ENCODE data around the gene MYOG. TPM values are rescaled to one million over a fixed set of nuclear protein-coding genes. Genes with fewer than 3 reads are reported as not detected.

The MYOG gene
- total and polyA plus RNA-seq, 11 donors = not detected

DNA sequence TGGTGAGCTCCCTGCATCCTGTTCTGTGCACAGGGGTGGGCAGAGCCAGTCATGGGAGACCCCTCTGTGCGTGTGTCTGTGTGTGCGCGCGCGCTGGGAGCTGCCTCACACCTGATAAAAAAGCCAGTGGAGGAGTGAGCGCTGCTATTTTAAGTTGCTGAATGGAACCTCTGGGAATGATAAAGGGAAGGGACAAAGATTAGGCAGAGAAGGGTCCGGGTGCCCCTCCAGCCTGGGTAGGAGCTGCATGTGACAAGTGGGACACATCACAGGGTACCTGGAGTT is 42.6 kb upstream of the MYOG start:
- intact Hi-C loops (cut with DNase I) = loop anchor here in 9 of 10 donors (5.0 kb wide), 2 partner anchors 86 to 91 kb away; no protein-coding TSS in a partner anchor
- Histone ChIP-seq H3K36me3 (no peaks in the 10 kb centered on the region), H3K27ac (peak overlapping the region; percentile 16 to 90 (median 83)), H3K4me1 (peaks cover 0 to 65% (median 40%) of the 10 kb centered on the region in 12 donors), H3K27me3 (peaks cover 0 to 50% (median 0%) of the 10 kb centered on the region in 9 donors), H3K4me3 (peak overlapping the region; percentile 22 to 54 (median 44)), H3K9me3 (no peaks in the 10 kb centered on the region)
- no peak for TF ChIP-seq POLR2A (IDR thresholded peaks at IDR 0.05)
- TF ChIP-seq, protein P1, sequence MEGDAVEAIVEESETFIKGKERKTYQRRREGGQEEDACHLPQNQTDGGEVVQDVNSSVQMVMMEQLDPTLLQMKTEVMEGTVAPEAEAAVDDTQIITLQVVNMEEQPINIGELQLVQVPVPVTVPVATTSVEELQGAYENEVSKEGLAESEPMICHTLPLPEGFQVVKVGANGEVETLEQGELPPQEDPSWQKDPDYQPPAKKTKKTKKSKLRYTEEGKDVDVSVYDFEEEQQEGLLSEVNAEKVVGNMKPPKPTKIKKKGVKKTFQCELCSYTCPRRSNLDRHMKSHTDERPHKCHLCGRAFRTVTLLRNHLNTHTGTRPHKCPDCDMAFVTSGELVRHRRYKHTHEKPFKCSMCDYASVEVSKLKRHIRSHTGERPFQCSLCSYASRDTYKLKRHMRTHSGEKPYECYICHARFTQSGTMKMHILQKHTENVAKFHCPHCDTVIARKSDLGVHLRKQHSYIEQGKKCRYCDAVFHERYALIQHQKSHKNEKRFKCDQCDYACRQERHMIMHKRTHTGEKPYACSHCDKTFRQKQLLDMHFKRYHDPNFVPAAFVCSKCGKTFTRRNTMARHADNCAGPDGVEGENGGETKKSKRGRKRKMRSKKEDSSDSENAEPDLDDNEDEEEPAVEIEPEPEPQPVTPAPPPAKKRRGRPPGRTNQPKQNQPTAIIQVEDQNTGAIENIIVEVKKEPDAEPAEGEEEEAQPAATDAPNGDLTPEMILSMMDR (IDR thresholded peaks at IDR 0.05) = peak in 1 of 12 donors; percentile 2
- 11 to 17% (median 15%) methylated on average over 7 of the region's 7 CpGs for WGBS, 4 donors
- peak in 3 of 4 donors; percentile 17 to 53 (median 40) for ATAC-seq
- no peak for DNase-seq

DNA sequence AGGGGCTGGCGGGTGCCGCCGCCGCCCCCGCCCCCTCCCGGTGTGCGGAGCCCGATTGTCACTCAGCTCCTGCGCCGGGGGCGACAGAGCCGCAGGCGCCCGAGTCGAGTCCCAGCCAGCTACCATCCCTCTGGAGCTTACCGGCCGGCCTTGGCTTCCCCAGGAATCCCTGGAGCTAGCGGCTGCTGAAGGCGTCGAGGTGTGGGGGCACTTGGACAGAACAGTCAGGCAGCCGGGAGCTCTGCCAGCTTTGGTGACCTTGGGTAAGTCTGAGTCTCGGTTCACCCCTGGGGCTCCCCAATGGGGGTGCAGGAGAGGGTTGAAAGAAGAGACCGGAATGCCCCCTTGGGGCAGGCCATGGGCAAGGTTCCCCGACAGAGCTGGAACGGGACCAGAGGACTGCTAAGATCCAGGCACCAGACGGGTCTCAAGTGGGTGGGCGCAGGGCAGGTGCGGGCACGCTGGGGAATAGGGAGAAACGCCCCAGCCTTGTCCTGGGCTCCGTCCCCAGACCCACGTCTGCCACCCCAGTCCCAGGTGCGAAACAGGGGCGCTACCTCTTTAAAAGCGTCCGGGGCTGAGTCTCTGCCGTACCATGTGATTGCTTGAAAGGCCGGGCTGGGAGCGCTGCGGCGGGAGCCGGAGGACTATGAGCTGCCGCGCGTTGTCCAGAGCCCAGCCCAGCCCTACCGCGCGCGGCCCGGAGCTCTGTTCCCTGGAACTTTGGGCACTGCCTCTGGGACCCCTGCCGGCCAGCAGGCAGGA is 42.0 kb upstream of the MYOG start, which contains the start of gene ADORA1:
TSS of gene ADORA1 (plus strand) at position 61 of the 765 bp plus-strand sequence. CDS start 1,116 bp downstream, outside the sequence.
- TF ChIP-seq, protein P1 (IDR thresholded peaks at IDR 0.05) = peak in 3 of 12 donors; percentile 12 to 22 (median 16)
- TF ChIP-seq POLR2A (IDR thresholded peaks at IDR 0.05) = no peak
- peak; percentile 67 to 85 (median 71) for DNase-seq
- no peaks in the 10 kb centered on the region for H3K9me3 ChIP-seq
- no peaks in the 10 kb centered on the region for H3K36me3 ChIP-seq
- ATAC-seq = peak; percentile 73 to 88 (median 86)
- H3K4me1 ChIP-seq = peaks cover 0 to 65% (median 40%) of the 10 kb centered on the region in 12 donors
- 0 to 1% (median 0%) methylated on average over 12 to 51 of the region's 51 CpGs for WGBS, 4 donors
- intact Hi-C loops (cut with DNase I) = loop anchor here in 9 of 10 donors (5.0 kb wide), 2 partner anchors 86 to 91 kb away; no protein-coding TSS in a partner anchor
- peak within 1 kb of the TSS; percentile 16 to 90 (median 83) for H3K27ac ChIP-seq
- peak within 1 kb of the TSS; percentile 22 to 54 (median 44) for H3K4me3 ChIP-seq
- peaks cover 0 to 55% (median 0%) of the 10 kb centered on the region in 9 donors for H3K27me3 ChIP-seq

DNA sequence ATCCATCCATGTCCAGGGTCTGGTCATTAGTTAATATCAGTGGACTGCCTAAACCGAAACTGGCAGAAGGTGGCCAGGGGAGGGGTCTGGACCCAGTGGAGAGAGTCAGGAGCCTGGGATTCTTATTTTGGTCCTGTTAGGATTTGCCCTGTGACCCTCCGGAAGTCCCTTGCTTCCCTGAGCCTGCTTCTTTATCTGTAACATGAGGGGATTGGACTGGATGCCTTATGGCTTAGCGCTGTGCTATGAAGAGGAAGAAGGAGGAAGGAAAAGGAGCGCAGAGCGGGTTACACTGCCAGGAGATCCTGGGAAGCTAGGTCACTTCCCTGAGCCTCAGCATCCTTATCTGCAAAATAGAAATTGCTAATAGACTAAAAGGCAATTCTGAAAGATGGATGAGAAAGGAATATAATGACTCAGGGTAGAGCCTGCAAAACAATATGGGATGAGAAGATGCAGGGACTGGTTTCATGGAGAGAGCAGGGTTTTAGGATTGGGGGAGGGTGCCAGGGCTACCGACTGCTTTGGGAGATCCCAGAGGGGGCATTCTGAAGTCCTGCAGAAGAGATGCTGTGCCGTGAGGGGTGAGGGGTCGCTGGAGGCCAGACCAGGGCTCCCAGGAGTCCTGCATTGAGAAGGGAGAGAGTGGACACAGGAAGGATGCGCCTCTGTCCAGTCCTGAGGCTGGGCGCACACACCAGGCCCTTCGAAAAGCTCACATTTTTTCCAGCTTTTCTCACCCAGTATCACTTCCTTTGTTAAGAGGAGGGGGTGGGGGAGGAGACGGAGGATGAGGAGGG is 41.3 kb upstream of the MYOG start:
- peak overlapping the region in 10 of 12 donors; percentile 45 to 90 (median 84) for H3K27ac ChIP-seq
- 20 to 38% (median 23%) methylated on average over 11 to 12 of the region's 12 CpGs for WGBS, 4 donors
- TF ChIP-seq POLR2A (IDR thresholded peaks at IDR 0.05) = no peak
- TF ChIP-seq, protein P1 (IDR thresholded peaks at IDR 0.05) = no peak
- intact Hi-C loops (cut with DNase I) = loop anchor here in 9 of 10 donors (5.0 kb wide), 2 partner anchors 85 to 90 kb away; no protein-coding TSS in a partner anchor
- DNase-seq = no peak
- peaks cover 0 to 63% (median 39%) of the 10 kb centered on the region in 12 donors for H3K4me1 ChIP-seq
- H3K27me3 ChIP-seq = peaks cover 0 to 54% (median 0%) of the 10 kb centered on the region in 9 donors
- H3K9me3 ChIP-seq = no peaks in the 10 kb centered on the region
- peak overlapping the region in 11 of 12 donors; percentile 22 to 54 (median 46) for H3K4me3 ChIP-seq
- no peak for ATAC-seq
- no peaks in the 10 kb centered on the region for H3K36me3 ChIP-seq

All from heart left ventricle (tissue), 16 donors.